K562 (cell line): ENCODE data around the gene GCN1. TPM values are rescaled to one million over a fixed set of nuclear protein-coding genes. Genes with fewer than 3 reads are reported as not detected.

Source experiments
- ATF7 ChIP-seq: fragments of 450-650 bp; IDR thresholded peaks from 2 replicates; pipeline ENCODE4 v1.7.1; 2014; ENCODE audit warnings: mild to moderate bottlenecking, moderate library complexity
- BACH1 ChIP-seq: fragments of 200-800 bp; sonication (Bioruptor generic); IDR thresholded peaks from 2 replicates; pipeline ENCODE4 v1.6.1; 2016; ENCODE audit warnings: missing genetic modification characterization, missing compliant biosample characterization
- CTBP1 ChIP-seq: fragments of 450-650 bp; IDR thresholded peaks from 2 replicates; pipeline ENCODE4 v1.6.1; 2016; ENCODE audit warnings: borderline replicate concordance
- E2F3 ChIP-seq: fragments of 250-450 bp; sonication (Bioruptor Pico); IDR thresholded peaks from 2 replicates; pipeline ENCODE4 v1.4.0; 2020; ENCODE audit warnings: mild to moderate bottlenecking
- HINFP ChIP-seq: fragments of 450-650 bp; conservative IDR thresholded peaks from 2 replicates; pipeline ENCODE4 v1.6.1; 2016; ENCODE audit warnings: missing genetic modification characterization, low read depth, mild to moderate bottlenecking, control low read depth, missing compliant biosample characterization
- HLTF ChIP-seq: fragments of 450-650 bp; IDR thresholded peaks from 2 replicates; pipeline ENCODE4 v1.6.1; 2016
- ID3 ChIP-seq, 2 experiments: fragments of 250-450 bp in 1 of 2; fragments of 450-650 bp in 1 of 2; sonication (Bioruptor Pico) in 1 of 2; IDR thresholded peaks; 2 replicates each; pipeline versions ENCODE4 v1.6.1 to v1.8.0; 2016 to 2021; ENCODE audit warnings: mild to moderate bottlenecking in 2 of 2, moderate library complexity in 2 of 2, missing compliant biosample characterization in 1 of 2, missing genetic modification characterization in 1 of 2
- KDM1A ChIP-seq, 2 experiments: fragments of 450-650 bp; IDR thresholded peaks; 2 replicates each; pipeline ENCODE4 v1.6.1; 2016; ENCODE audit warnings: mild to moderate bottlenecking in 2 of 2
- KDM5B ChIP-seq: fragments of 200-600 bp; sonication (generic); IDR thresholded peaks from 2 replicates; pipeline ENCODE4 v1.6.1; 2012; ENCODE audit warnings: low read depth, mild to moderate bottlenecking, moderate library complexity, low read length, control low read depth, inconsistent platforms; ENCODE audit not compliant: insufficient replicate concordance
- KHSRP ChIP-seq: fragments of 450-650 bp; IDR thresholded peaks from 2 replicates; pipeline ENCODE4 v1.6.1; 2017
- LCOR ChIP-seq: sonication (generic); formaldehyde crosslinking; IDR thresholded peaks from 2 replicates; pipeline ENCODE4 v1.8.0; 2022; ENCODE audit warnings: mild to moderate bottlenecking, missing genetic modification reagents
- NCOA1 ChIP-seq: fragments of 450-650 bp; IDR thresholded peaks from 2 replicates; pipeline ENCODE4 v1.6.1; 2016; ENCODE audit warnings: low read depth
- NKRF ChIP-seq: fragments of 450-650 bp; IDR thresholded peaks from 2 replicates; pipeline ENCODE4 v1.6.1; 2016; ENCODE audit warnings: borderline replicate concordance
- RAD51 ChIP-seq: fragments of 450-650 bp; IDR thresholded peaks from 2 replicates; pipeline ENCODE4 v1.7.1; 2016; ENCODE audit warnings: low read depth, mild to moderate bottlenecking, borderline replicate concordance
- RFX5 ChIP-seq: IDR thresholded peaks from 2 replicates; pipeline ENCODE4 v1.6.1; 2011; ENCODE audit warnings: low read depth, mild to moderate bottlenecking, improper control_type of control experiment, low read length
- SP1 ChIP-seq: sonication (generic); formaldehyde crosslinking; IDR thresholded peaks from 2 replicates; pipeline ENCODE4 v1.8.1; 2022; ENCODE audit warnings: mild to moderate bottlenecking, missing genetic modification reagents
- SRSF9 ChIP-seq: fragments of 200-400 bp; formaldehyde crosslinking; IDR thresholded peaks from 2 replicates; pipeline ENCODE4 v1.6.1; 2017; ENCODE audit warnings: low read depth, low read length, borderline replicate concordance
- STAT5B ChIP-seq: fragments of 250-450 bp; sonication (Bioruptor Pico); IDR thresholded peaks from 2 replicates; pipeline ENCODE4 v1.8.0; 2021; ENCODE audit warnings: mild to moderate bottlenecking, inconsistent platforms
- STAT6 ChIP-seq: sonication (generic); formaldehyde crosslinking; IDR thresholded peaks from 2 replicates; pipeline ENCODE4 v1.8.1; 2023; ENCODE audit warnings: mild to moderate bottlenecking, missing genetic modification reagents
- ZNF217 ChIP-seq: sonication (generic); formaldehyde crosslinking; IDR thresholded peaks from 2 replicates; pipeline ENCODE4 v1.8.0; 2022; ENCODE audit warnings: mild to moderate bottlenecking, missing genetic modification reagents
- ZNF24 ChIP-seq: fragments of 450-650 bp; IDR thresholded peaks from 2 replicates; pipeline ENCODE4 v1.6.1; 2016
- polyA plus RNA-seq, 8 experiments: library from polyadenylated mRNA; depleted of rRNA in 4 of 8; stranded (reverse) in 5 of 8; unstranded in 3 of 8; fragments of >200 nt; fragmentation: Nextera tagmentation in 2 of 8; fragmentation: Illumina TruSeq in 1 of 8; extraction: Ambion mirVana in 2 of 8; extraction: Trizol in 1 of 8; gene quantifications; 2 replicates each; pipeline versions ENCODE4 v1.2.1 to v1.2.3, GENCODE V29; 2011 to 2014; ENCODE audit warnings: inconsistent platforms in 1 of 8, missing spikeins in 1 of 8
- total RNA-seq, 7 experiments: library from RNA; depleted of rRNA in 6 of 7; stranded (reverse); fragments of >200 nt in 6 of 7; fragmentation: Illumina TruSeq in 2 of 7; extraction: Trizol in 2 of 7; gene quantifications; 2 replicates each; pipeline versions ENCODE4 v1.2.1 to v1.2.3, GENCODE V29; 2011 to 2021; ENCODE audit warnings: low replicate concordance in 1 of 7
- TF ChIP-seq, protein P1 (sequence below): fragments of 450-650 bp; IDR thresholded peaks from 2 replicates; pipeline ENCODE4 v1.6.1; 2016; ENCODE audit warnings: low read depth, mild to moderate bottlenecking, moderate library complexity

The GCN1 gene
- total and polyA plus RNA-seq, 9 of the 15 experiments (the other 6 are each of a cell fraction or from before 2014, with no cell fraction given), result 11.9 to 190 (median 51.7) TPM

- TF ChIP-seq, protein P1, sequence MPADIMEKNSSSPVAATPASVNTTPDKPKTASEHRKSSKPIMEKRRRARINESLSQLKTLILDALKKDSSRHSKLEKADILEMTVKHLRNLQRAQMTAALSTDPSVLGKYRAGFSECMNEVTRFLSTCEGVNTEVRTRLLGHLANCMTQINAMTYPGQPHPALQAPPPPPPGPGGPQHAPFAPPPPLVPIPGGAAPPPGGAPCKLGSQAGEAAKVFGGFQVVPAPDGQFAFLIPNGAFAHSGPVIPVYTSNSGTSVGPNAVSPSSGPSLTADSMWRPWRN, result no peak
- no peak for TF ChIP-seq SRSF9
- TF ChIP-seq LCOR (CRISPR knock-in tag), result peak; percentile 45; the same call in 1 of the 2 replicates
- no peak for TF ChIP-seq HINFP (tag)
- TF ChIP-seq STAT6, result no peak
- TF ChIP-seq NKRF, result peak; percentile 93
- TF ChIP-seq E2F3 (CRISPR knock-in tag), result peak; percentile 83
- peak; percentile 57; the same call in 1 of the 2 replicates for TF ChIP-seq SP1 (CRISPR knock-in tag)
- TF ChIP-seq KDM5B, result peak; percentile 90
- no peak for TF ChIP-seq BACH1 (tag)
- TF ChIP-seq RFX5, result no peak
- TF ChIP-seq ZNF217 (CRISPR knock-in tag), result no peak
- TF ChIP-seq STAT5B (CRISPR knock-in tag), result no peak
- TF ChIP-seq KHSRP, result no peak
- TF ChIP-seq NCOA1, result no peak
- TF ChIP-seq HLTF, result no peak
- TF ChIP-seq KDM1A (IDR thresholded peaks at IDR 0.05), result no peak
- TF ChIP-seq CTBP1, result peak; percentile 80; the same call in 1 of the 2 replicates
- peak; percentile 84 for TF ChIP-seq ATF7
- TF ChIP-seq ZNF24, result no peak
- no peak for TF ChIP-seq RAD51
- no peak for TF ChIP-seq ID3 (CRISPR knock-in tag; IDR thresholded peaks at IDR 0.05)
- TF ChIP-seq ID3 (tag; IDR thresholded peaks at IDR 0.05), result no peak
Measured at GRCh38 chr12:120116792-120117651, 77.5 kb downstream of the GCN1 start (continued).
